Endothelial cell (in vitro differentiated cells): ENCODE results near the gene GTSE1. TPM values are rescaled to one million over a fixed set of nuclear protein-coding genes. Genes with fewer than 3 reads are reported as not detected.

ENCODE experiments used
- DNase-seq: peaks from one replicate; pipeline ENCODE4 v3.0.0; 2021; ENCODE audit warnings: low spot score
- H3K27ac Mint-ChIP-seq: one replicate; pipeline ENCODE4 v1.8.0; 2021; ENCODE audit warnings: mixed read lengths, inconsistent platforms; ENCODE audit not compliant: unreplicated experiment
- H3K27me3 Mint-ChIP-seq: one replicate; pipeline ENCODE4 v1.8.0; 2021; ENCODE audit warnings: mild to moderate bottlenecking, moderate library complexity, mixed read lengths, inconsistent platforms; ENCODE audit not compliant: unreplicated experiment
- H3K36me3 Mint-ChIP-seq: one replicate; pipeline ENCODE4 v1.8.0; 2021; ENCODE audit warnings: mild to moderate bottlenecking, low read depth, mixed read lengths, inconsistent platforms; ENCODE audit not compliant: unreplicated experiment
- H3K4me1 Mint-ChIP-seq: one replicate; pipeline ENCODE4 v1.8.0; 2021; ENCODE audit warnings: mild to moderate bottlenecking, mixed read lengths, inconsistent platforms; ENCODE audit not compliant: unreplicated experiment
- H3K4me3 Mint-ChIP-seq: one replicate; pipeline ENCODE4 v1.8.0; 2021; ENCODE audit warnings: mild to moderate bottlenecking, mixed read lengths, inconsistent platforms; ENCODE audit not compliant: unreplicated experiment
- H3K9me3 Mint-ChIP-seq: one replicate; pipeline ENCODE4 v1.8.0; 2021; ENCODE audit warnings: mixed read lengths, inconsistent platforms; ENCODE audit not compliant: unreplicated experiment
- CTCF ChIP-seq: fragments of 200-600 bp; sonication (generic); IDR thresholded peaks from one replicate; pipeline ENCODE4 v1.5.0; 2021; ENCODE audit warnings: antibody characterized with exemption; ENCODE audit not compliant: unreplicated experiment
- total RNA-seq: library from RNA; stranded (reverse); fragmentation: NEBNext Ultra II Directional; extraction: Animal tissue kit (Norgen Biotek cat#: 25700); gene quantifications from one replicate; pipeline ENCODE4 v1.2.1, GENCODE V29; 2021; ENCODE audit not compliant: unreplicated experiment

The GTSE1 gene
- total RNA-seq, 1 donor from 2014 or later: 8.2 TPM

- Mint-ChIP-seq H3K36me3 (peaks cover 22% of the 10 kb centered on the region), H3K27ac (no peak overlapping the region), H3K27me3 (peaks cover 13% of the 10 kb centered on the region), H3K4me1 (peaks cover 10% of the 10 kb centered on the region), H3K4me3 (no peak overlapping the region), H3K9me3 (peaks cover 4% of the 10 kb centered on the region)
- no peak for DNase-seq
- TF ChIP-seq CTCF: no peak
Observed at GRCh38 chr22:46378426-46379065, 81.9 kb downstream of the GTSE1 start.

GRCh38 chr22:46379066-46379930 lies 82.6 kb downstream of the GTSE1 start:
- peaks cover 22% of the 10 kb centered on the region for H3K36me3 Mint-ChIP-seq
- H3K4me3 Mint-ChIP-seq: no peak overlapping the region
- H3K27ac Mint-ChIP-seq: no peak overlapping the region
- H3K4me1 Mint-ChIP-seq: peaks cover 2% of the 10 kb centered on the region
- no peak for DNase-seq
- TF ChIP-seq CTCF: no peak
- H3K27me3 Mint-ChIP-seq: peaks cover 9% of the 10 kb centered on the region
- peaks cover 4% of the 10 kb centered on the region for H3K9me3 Mint-ChIP-seq

- H3K4me3 Mint-ChIP-seq: no peak overlapping the region
- no peak for TF ChIP-seq CTCF
- H3K4me1 Mint-ChIP-seq: no peaks in the 10 kb centered on the region
- peaks cover 8% of the 10 kb centered on the region for H3K27me3 Mint-ChIP-seq
- peaks cover 22% of the 10 kb centered on the region for H3K36me3 Mint-ChIP-seq
- no peak overlapping the region for H3K27ac Mint-ChIP-seq
- peaks cover 4% of the 10 kb centered on the region for H3K9me3 Mint-ChIP-seq
- DNase-seq: no peak
Observed at GRCh38 chr22:46380069-46380468, 83.4 kb downstream of the GTSE1 start.

Other genes starting within 250 kb of the GTSE1 start
- 12.6 TPM for gene PPARA, start 146.3 kb upstream of the GTSE1 start, total RNA-seq
- 8.5 TPM for gene CDPF1, start 46.6 kb upstream of the GTSE1 start, total RNA-seq
- not detected for gene PKDREJ, start 33.5 kb upstream of the GTSE1 start, total RNA-seq
- gene TTC38, start 28.9 kb upstream of the GTSE1 start, total RNA-seq: 24.6 TPM
- 41.5 TPM for gene TRMU, start 38.8 kb downstream of the GTSE1 start, total RNA-seq
- gene CELSR1, start 240.8 kb downstream of the GTSE1 start, total RNA-seq: 7.7 TPM